Neural crest cell (in vitro differentiated cells): Measurements from ENCODE around the gene GALNTL6. TPM values are rescaled to one million over a fixed set of nuclear protein-coding genes. Genes with fewer than 3 reads are reported as not detected.
A peak's percentile ranks its signal among the peaks of the same experiment; 100 is the strongest.

ENCODE experiments used
- DNase-seq: peaks from one replicate; pipeline ENCODE4 v3.0.0; 2021; ENCODE audit warnings: low read depth, mixed read lengths, low spot score
- H3K27ac Mint-ChIP-seq: one replicate; pipeline ENCODE4 v1.8.0; 2021; ENCODE audit warnings: mild to moderate bottlenecking, mixed read lengths; ENCODE audit not compliant: unreplicated experiment
- H3K27me3 Mint-ChIP-seq: 2 replicates; pipeline ENCODE4 v1.8.0; 2021; ENCODE audit warnings: low read depth, mild to moderate bottlenecking, mixed read lengths
- H3K36me3 Mint-ChIP-seq: 2 replicates; pipeline ENCODE4 v1.8.0; 2021; ENCODE audit warnings: low read depth, mild to moderate bottlenecking, mixed read lengths
- H3K4me1 Mint-ChIP-seq: 2 replicates; pipeline ENCODE4 v1.8.0; 2021; ENCODE audit warnings: mixed read lengths
- H3K4me3 Mint-ChIP-seq: one replicate; pipeline ENCODE4 v1.8.0; 2021; ENCODE audit warnings: mild to moderate bottlenecking, mixed read lengths
- H3K9me3 Mint-ChIP-seq: 2 replicates; pipeline ENCODE4 v1.8.0; 2021; ENCODE audit warnings: mixed read lengths
- CTCF ChIP-seq: fragments of 200-600 bp; sonication (generic); conservative IDR thresholded peaks from 2 replicates; pipeline ENCODE4 v1.5.0; 2021; ENCODE audit warnings: antibody characterized with exemption, mild to moderate bottlenecking
- total RNA-seq: library from RNA; stranded (reverse); gene quantifications from 2 replicates; pipeline ENCODE4 v1.2.1, GENCODE V29; 2021

The GALNTL6 gene
- total RNA-seq, 1 donor from 2014 or later = 0.07 TPM

DNA sequence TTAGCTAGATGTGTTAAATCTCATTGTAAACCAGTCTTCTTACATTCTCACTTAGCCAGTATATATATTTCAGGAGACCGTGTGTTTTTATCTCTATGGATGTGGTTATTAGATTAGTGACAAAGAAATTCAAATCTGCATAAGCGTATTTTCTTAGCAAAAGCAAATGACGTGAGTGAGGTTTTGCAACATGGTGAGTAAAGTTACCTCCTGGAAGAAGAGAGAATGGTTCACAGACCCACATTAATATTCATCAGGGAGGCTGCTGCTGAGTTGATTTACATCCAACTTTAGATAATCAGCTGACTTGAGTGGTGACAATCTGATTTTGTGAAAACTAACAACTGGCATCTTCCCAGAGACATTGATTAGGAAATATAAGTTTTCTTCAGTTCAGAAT is 765.5 kb downstream of the GALNTL6 start:
- Mint-ChIP-seq H3K27me3 (no peaks in the 10 kb centered on the region), H3K27ac (no peak overlapping the region), H3K4me3 (no peak overlapping the region), H3K36me3 (no peaks in the 10 kb centered on the region), H3K9me3 (no peaks in the 10 kb centered on the region), H3K4me1 (peaks cover 5% of the 10 kb centered on the region)
- no peak for TF ChIP-seq CTCF
- DNase-seq = no peak

GRCh38 chr4:172584816-172585215 is 771.6 kb downstream of the GALNTL6 start:
- no peak overlapping the region for H3K4me3 Mint-ChIP-seq
- H3K9me3 Mint-ChIP-seq = peaks cover 3% of the 10 kb centered on the region
- H3K4me1 Mint-ChIP-seq = no peaks in the 10 kb centered on the region
- TF ChIP-seq CTCF = no peak
- no peak for DNase-seq
- H3K27ac Mint-ChIP-seq = no peak overlapping the region
- H3K36me3 Mint-ChIP-seq = no peaks in the 10 kb centered on the region
- no peaks in the 10 kb centered on the region for H3K27me3 Mint-ChIP-seq

DNA sequence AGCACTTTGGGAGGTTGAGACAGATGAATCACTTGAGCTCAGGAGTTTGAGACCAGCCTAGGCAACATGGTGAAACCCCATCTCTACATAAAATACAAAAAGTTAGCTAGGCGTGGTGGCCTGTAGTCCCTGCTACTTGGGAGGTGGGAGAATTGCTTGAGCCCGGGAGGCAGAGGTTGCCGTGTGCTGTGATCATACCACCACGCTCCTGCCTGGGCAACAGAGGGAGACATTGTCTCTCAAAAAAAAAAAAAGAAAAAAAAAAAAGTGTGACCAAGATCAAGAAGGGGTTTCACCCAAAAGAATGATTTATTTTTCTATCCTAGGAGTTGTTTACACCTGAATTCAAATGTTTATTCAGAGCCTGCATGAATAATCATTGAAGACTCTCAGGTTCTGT is 783.0 kb downstream of the GALNTL6 start:
- no peaks in the 10 kb centered on the region for H3K27me3 Mint-ChIP-seq
- peak; percentile 27 for TF ChIP-seq CTCF
- DNase-seq = no peak
- no peaks in the 10 kb centered on the region for H3K9me3 Mint-ChIP-seq
- H3K4me3 Mint-ChIP-seq = no peak overlapping the region
- no peaks in the 10 kb centered on the region for H3K36me3 Mint-ChIP-seq
- no peak overlapping the region for H3K27ac Mint-ChIP-seq
- no peaks in the 10 kb centered on the region for H3K4me1 Mint-ChIP-seq

GRCh38 chr4:172599554-172599953 is 786.4 kb downstream of the GALNTL6 start:
- DNase-seq = no peak
- peaks cover 12% of the 10 kb centered on the region for H3K4me1 Mint-ChIP-seq
- H3K27me3 Mint-ChIP-seq = no peaks in the 10 kb centered on the region
- no peaks in the 10 kb centered on the region for H3K36me3 Mint-ChIP-seq
- H3K4me3 Mint-ChIP-seq = no peak overlapping the region
- no peak overlapping the region for H3K27ac Mint-ChIP-seq
- TF ChIP-seq CTCF = no peak
- no peaks in the 10 kb centered on the region for H3K9me3 Mint-ChIP-seq

- no peak for DNase-seq
- H3K27ac Mint-ChIP-seq = no peak overlapping the region
- H3K36me3 Mint-ChIP-seq = no peaks in the 10 kb centered on the region
- no peak for TF ChIP-seq CTCF
- H3K27me3 Mint-ChIP-seq = no peaks in the 10 kb centered on the region
- no peaks in the 10 kb centered on the region for H3K9me3 Mint-ChIP-seq
- no peak overlapping the region for H3K4me3 Mint-ChIP-seq
- H3K4me1 Mint-ChIP-seq = peaks cover 22% of the 10 kb centered on the region
Observed at GRCh38 chr4:172601195-172601594, 788.0 kb downstream of the GALNTL6 start.

DNA sequence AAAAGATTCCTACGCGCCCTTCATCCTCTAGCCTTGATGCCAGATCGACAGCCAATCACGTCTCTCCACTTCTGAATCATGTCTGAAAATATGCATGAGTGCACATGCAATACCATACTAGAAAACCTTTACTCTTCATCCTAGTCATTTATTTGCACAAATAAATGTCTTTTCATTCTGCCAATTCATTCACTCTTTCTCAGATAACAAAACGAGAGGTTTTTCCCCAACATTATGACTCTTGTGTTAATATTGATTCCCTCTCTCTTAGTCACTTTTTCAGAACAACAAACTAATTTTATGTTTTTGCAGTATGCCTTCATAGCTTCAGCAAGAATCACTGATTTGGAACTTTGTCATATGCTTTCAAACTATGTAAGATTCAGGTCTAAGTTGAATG is 806.0 kb downstream of the GALNTL6 start:
- H3K27me3 Mint-ChIP-seq = no peaks in the 10 kb centered on the region
- no peaks in the 10 kb centered on the region for H3K36me3 Mint-ChIP-seq
- peaks cover 5% of the 10 kb centered on the region for H3K4me1 Mint-ChIP-seq
- DNase-seq = no peak
- no peak overlapping the region for H3K27ac Mint-ChIP-seq
- H3K9me3 Mint-ChIP-seq = peaks cover 2% of the 10 kb centered on the region
- TF ChIP-seq CTCF = no peak
- no peak overlapping the region for H3K4me3 Mint-ChIP-seq
